ENCODE measurements around the gene SLC51A.

GRCh38 chr3:196251918-196252317 is 35.6 kb downstream of the SLC51A start:
- TF ChIP-seq POLR2A (IDR thresholded peaks at IDR 0.05) (no peak), CTCF (IDR thresholded peaks at IDR 0.05) (no peak)
